ENCODE data around the gene SYT1. TPM values are rescaled to one million over a fixed set of nuclear protein-coding genes. Genes with fewer than 3 reads are reported as not detected.

SYT1 gene
- total and polyA plus RNA-seq, 2 experiments from 2014 or later = 48.7 to 51.7 TPM

GRCh38 chr12:78918268-78918667 is 53.7 kb downstream of the SYT1 start (continued):
- TF ChIP-seq REST (IDR thresholded peaks at IDR 0.05; ENCODE audit: unreplicated experiment) (no peak), CTCF (conservative IDR thresholded peaks at IDR 0.05; ENCODE audit: low read depth in 2 of 2) (no peak), NANOG (IDR thresholded peaks at IDR 0.05; ENCODE audit: borderline replicate concordance) (no peak), POLR2AphosphoS5 (IDR thresholded peaks at IDR 0.05; ENCODE audit: low read depth) (no peak), EZH2 (IDR thresholded peaks at IDR 0.05; ENCODE audit: low read depth, unreplicated experiment) (no peak), ETS1 (IDR thresholded peaks at IDR 0.05) (no peak), ZNF331 (CRISPR knock-in tag; IDR thresholded peaks at IDR 0.05; ENCODE audit: low read depth) (no peak)

GRCh38 chr12:78928200-78929074 is 63.9 kb downstream of the SYT1 start:
- DNase-seq (ENCODE audit: low spot score) = no peak
- TF ChIP-seq CREB1 (CRISPR knock-in tag; IDR thresholded peaks at IDR 0.05; ENCODE audit: low read depth) = no peak
- no peak for TF ChIP-seq STAT1 (IDR thresholded peaks at IDR 0.05; ENCODE audit: unreplicated experiment)
- TF ChIP-seq EZH2phosphoT487 (IDR thresholded peaks at IDR 0.05; ENCODE audit: unreplicated experiment) = no peak
- TF ChIP-seq NANOG (IDR thresholded peaks at IDR 0.05; ENCODE audit: borderline replicate concordance) = no peak
- TF ChIP-seq CTCF (conservative IDR thresholded peaks at IDR 0.05; ENCODE audit: low read depth in 2 of 2) = no peak
- H3K79me2 ChIP-seq (replicated peaks; ENCODE audit: insufficient read depth) = no peaks in the 10 kb centered on the region
- no peaks in the 10 kb centered on the region for H3F3A ChIP-seq (replicated peaks; ENCODE audit: low read depth)
- H3K4me1 Mint-ChIP-seq = peaks cover 7% of the 10 kb centered on the region; the same call in 2 of the 3 replicates
- H3K4me3 ChIP-seq = no peak overlapping the region
- no peak overlapping the region for H2AFZ ChIP-seq
- H3K4me2 ChIP-seq = no peak overlapping the region
- H3K27me3 Mint-ChIP-seq (ENCODE audit: insufficient read depth, low read depth, poor library complexity) = no peaks in the 10 kb centered on the region
- no peaks in the 10 kb centered on the region for H3K9me2 ChIP-seq (ENCODE audit: insufficient read depth)
- ATAC-seq = no peak
- no peak overlapping the region for H3K27ac Mint-ChIP-seq
- no peaks in the 10 kb centered on the region for H3K4me1 ChIP-seq (ENCODE audit: insufficient read depth)
- H3K36me3 ChIP-seq (ENCODE audit: insufficient read depth) = no peaks in the 10 kb centered on the region
- no peaks in the 10 kb centered on the region for H3K27me3 ChIP-seq (ENCODE audit: insufficient read depth)
- no peak overlapping the region for H3K27ac ChIP-seq (ENCODE audit: low read depth)
- H3K36me3 Mint-ChIP-seq (ENCODE audit: low read depth) = no peaks in the 10 kb centered on the region
- peaks cover 20% of the 10 kb centered on the region; the same call in 1 of the 2 replicates for H4K20me1 ChIP-seq (replicated peaks; ENCODE audit: insufficient read depth)
- no peaks in the 10 kb centered on the region for H3K9me3 Mint-ChIP-seq
- no peak overlapping the region for H3K4me3 Mint-ChIP-seq
